ENCODE measurements around the gene EFNA4. TPM values are rescaled to one million over a fixed set of nuclear protein-coding genes. Genes with fewer than 3 reads are reported as not detected.

The EFNA4 gene
- total RNA-seq, 1 experiment from 2014 or later = 17.0 TPM

DNA sequence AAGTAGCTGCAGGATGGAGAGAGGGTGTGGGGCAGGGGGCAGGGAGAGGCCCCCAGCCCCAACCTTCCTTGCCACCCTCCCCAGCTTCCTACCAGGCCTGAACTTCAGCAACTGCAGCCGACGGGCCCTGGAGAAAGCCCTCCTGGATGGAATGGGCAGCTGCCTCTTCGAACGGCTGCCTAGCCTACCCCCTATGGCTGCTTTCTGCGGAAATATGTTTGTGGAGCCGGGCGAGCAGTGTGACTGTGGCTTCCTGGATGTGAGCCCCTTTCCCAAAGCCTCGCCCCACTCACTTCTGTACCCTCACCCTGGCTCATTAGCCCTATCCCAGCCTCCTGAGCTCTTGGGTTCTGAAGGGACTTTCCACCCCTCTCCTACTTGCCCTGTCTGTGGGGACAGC is 6.4 kb upstream of the EFNA4 start:
- no TSS peak for BruUV-seq (replicated peaks)
- no peak for DNase-seq (ENCODE audit: low spot score)
- CTCF ChIA-PET = interaction anchor here (0.7 to 1.6 kb wide), 2 partner anchors 28 to 110 kb away, joined by 4 to 5 read pairs; no protein-coding TSS in a partner anchor
- no peaks in the 10 kb centered on the region for H3K27me3 ChIP-seq (replicated peaks; ENCODE audit: insufficient read depth, low read depth, low read length, poor library complexity)
- H3K27ac ChIP-seq (ENCODE audit: low read depth, low read length, poor library complexity, severe bottlenecking) = no peak overlapping the region
- intact Hi-C loops (cut with micrococcal nuclease; ENCODE audit: unreplicated experiment) = no loop called here
- no peak for TF ChIP-seq EZH2 (IDR thresholded peaks at IDR 0.05; ENCODE audit: borderline replicate concordance, low read depth, low read length, poor library complexity, severe bottlenecking)
- TF ChIP-seq, protein P1, sequence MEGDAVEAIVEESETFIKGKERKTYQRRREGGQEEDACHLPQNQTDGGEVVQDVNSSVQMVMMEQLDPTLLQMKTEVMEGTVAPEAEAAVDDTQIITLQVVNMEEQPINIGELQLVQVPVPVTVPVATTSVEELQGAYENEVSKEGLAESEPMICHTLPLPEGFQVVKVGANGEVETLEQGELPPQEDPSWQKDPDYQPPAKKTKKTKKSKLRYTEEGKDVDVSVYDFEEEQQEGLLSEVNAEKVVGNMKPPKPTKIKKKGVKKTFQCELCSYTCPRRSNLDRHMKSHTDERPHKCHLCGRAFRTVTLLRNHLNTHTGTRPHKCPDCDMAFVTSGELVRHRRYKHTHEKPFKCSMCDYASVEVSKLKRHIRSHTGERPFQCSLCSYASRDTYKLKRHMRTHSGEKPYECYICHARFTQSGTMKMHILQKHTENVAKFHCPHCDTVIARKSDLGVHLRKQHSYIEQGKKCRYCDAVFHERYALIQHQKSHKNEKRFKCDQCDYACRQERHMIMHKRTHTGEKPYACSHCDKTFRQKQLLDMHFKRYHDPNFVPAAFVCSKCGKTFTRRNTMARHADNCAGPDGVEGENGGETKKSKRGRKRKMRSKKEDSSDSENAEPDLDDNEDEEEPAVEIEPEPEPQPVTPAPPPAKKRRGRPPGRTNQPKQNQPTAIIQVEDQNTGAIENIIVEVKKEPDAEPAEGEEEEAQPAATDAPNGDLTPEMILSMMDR (conservative IDR thresholded peaks at IDR 0.05; ENCODE audit: low read depth, low read length) = no peak
- no peak overlapping the region for H3K4me3 ChIP-seq (ENCODE audit: low read depth, low read length, poor library complexity, severe bottlenecking)
- POLR2A ChIA-PET (ENCODE audit: low non-redundant PET) = no interaction called here
- H3K4me1 ChIP-seq (ENCODE audit: insufficient read depth, low read length, poor library complexity, severe bottlenecking) = peaks cover 16% of the 10 kb centered on the region
- no peaks in the 10 kb centered on the region for H3K9me3 ChIP-seq (ENCODE audit: low read depth, low read length, poor library complexity, severe bottlenecking)
- H3K36me3 ChIP-seq (ENCODE audit: insufficient read depth, low read length, poor library complexity, severe bottlenecking) = no peaks in the 10 kb centered on the region

DNA sequence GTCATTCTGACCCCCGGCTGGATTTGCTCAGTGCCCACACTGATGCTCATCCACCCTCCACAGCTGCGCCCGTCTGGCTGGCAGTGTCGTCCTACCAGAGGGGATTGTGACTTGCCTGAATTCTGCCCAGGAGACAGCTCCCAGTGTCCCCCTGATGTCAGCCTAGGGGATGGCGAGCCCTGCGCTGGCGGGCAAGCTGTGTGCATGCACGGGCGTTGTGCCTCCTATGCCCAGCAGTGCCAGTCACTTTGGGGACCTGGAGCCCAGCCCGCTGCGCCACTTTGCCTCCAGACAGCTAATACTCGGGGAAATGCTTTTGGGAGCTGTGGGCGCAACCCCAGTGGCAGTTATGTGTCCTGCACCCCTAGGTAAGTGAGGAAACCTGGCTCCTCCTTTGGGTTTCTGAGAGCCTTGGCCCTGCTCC is 5.7 kb upstream of the EFNA4 start:
- no peak for TF ChIP-seq EZH2 (IDR thresholded peaks at IDR 0.05; ENCODE audit: borderline replicate concordance, low read depth, low read length, poor library complexity, severe bottlenecking)
- TF ChIP-seq, protein P1 (conservative IDR thresholded peaks at IDR 0.05; ENCODE audit: low read depth, low read length) = 0 out of 2 replicates have a peak, but pooled peaks have one; percentile 14
- ChIA-PET CTCF (interaction anchor here (1.6 kb wide), 1 partner anchor 27 kb away, joined by 5 read pairs; no protein-coding TSS in a partner anchor), POLR2A (ENCODE audit: low non-redundant PET) (no interaction called here)
- no peaks in the 10 kb centered on the region for H3K27me3 ChIP-seq (replicated peaks; ENCODE audit: insufficient read depth, low read depth, low read length, poor library complexity)
- no peaks in the 10 kb centered on the region for H3K9me3 ChIP-seq (ENCODE audit: low read depth, low read length, poor library complexity, severe bottlenecking)
- intact Hi-C loops (cut with micrococcal nuclease; ENCODE audit: unreplicated experiment) = no loop called here
- H3K36me3 ChIP-seq (ENCODE audit: insufficient read depth, low read length, poor library complexity, severe bottlenecking) = no peaks in the 10 kb centered on the region
- no TSS peak for BruUV-seq (replicated peaks)
- no peak overlapping the region for H3K27ac ChIP-seq (ENCODE audit: low read depth, low read length, poor library complexity, severe bottlenecking)
- DNase-seq (ENCODE audit: low spot score) = no peak
- no peak overlapping the region for H3K4me3 ChIP-seq (ENCODE audit: low read depth, low read length, poor library complexity, severe bottlenecking)
- H3K4me1 ChIP-seq (ENCODE audit: insufficient read depth, low read length, poor library complexity, severe bottlenecking) = peaks cover 17% of the 10 kb centered on the region

DNA sequence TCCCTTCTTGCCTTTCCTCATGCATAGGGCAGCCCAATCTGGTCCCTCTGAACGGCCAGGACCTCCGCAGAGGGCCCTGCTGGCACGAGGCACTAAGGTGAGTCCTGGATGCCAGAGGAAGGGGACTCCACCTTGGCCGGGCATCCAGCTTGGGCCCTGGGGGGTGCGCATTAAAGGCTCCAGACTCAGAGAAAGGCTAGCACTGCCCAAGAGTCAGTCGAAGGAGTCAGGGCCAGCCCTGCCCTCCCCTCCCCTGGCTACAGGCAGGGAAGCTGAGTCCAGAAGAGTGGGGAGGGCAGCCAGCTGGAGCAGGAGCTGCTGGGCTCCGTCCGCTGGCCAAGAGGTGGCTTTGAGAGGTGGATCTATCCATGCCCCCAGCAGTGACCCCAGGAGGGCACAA is 2.8 kb upstream of the EFNA4 start:
- POLR2A ChIA-PET (ENCODE audit: low non-redundant PET) = no interaction called here
- intact Hi-C loops (cut with micrococcal nuclease; ENCODE audit: unreplicated experiment) = loop anchor here (5.0 kb wide), 3 partner anchors 98 to 578 kb away; partner anchors contain the start of genes PYGO2 and UBE2Q1
- no TSS peak for BruUV-seq (replicated peaks)

More for the DNA sequence above, 2.8 kb upstream of the EFNA4 start:
- no peak for TF ChIP-seq EZH2 (IDR thresholded peaks at IDR 0.05; ENCODE audit: borderline replicate concordance, low read depth, low read length, poor library complexity, severe bottlenecking)
- TF ChIP-seq, protein P1 (conservative IDR thresholded peaks at IDR 0.05; ENCODE audit: low read depth, low read length) = no peak
- Histone ChIP-seq H3K27ac (ENCODE audit: low read depth, low read length, poor library complexity, severe bottlenecking) (no peak overlapping the region), H3K36me3 (ENCODE audit: insufficient read depth, low read length, poor library complexity, severe bottlenecking) (no peaks in the 10 kb centered on the region), H3K4me3 (ENCODE audit: low read depth, low read length, poor library complexity, severe bottlenecking) (no peak overlapping the region), H3K9me3 (ENCODE audit: low read depth, low read length, poor library complexity, severe bottlenecking) (no peaks in the 10 kb centered on the region), H3K27me3 (replicated peaks; ENCODE audit: insufficient read depth, low read depth, low read length, poor library complexity) (no peaks in the 10 kb centered on the region), H3K4me1 (ENCODE audit: insufficient read depth, low read length, poor library complexity, severe bottlenecking) (peaks cover 31% of the 10 kb centered on the region)
- CTCF ChIA-PET = interaction anchor here (0.6 to 3.8 kb wide), 2 partner anchors 20 to 24 kb away, joined by 4 to 35 read pairs; no protein-coding TSS in a partner anchor
- DNase-seq (ENCODE audit: low spot score) = no peak
